GM19240 (cell line): ENCODE results near the gene SLC25A43.

Experiments used
- DNase-seq: peaks from one replicate; pipeline ENCODE4 v3.0.0; 2011; ENCODE audit warnings: low spot score; ENCODE audit not compliant: insufficient read length

SLC25A43 gene

DNA sequence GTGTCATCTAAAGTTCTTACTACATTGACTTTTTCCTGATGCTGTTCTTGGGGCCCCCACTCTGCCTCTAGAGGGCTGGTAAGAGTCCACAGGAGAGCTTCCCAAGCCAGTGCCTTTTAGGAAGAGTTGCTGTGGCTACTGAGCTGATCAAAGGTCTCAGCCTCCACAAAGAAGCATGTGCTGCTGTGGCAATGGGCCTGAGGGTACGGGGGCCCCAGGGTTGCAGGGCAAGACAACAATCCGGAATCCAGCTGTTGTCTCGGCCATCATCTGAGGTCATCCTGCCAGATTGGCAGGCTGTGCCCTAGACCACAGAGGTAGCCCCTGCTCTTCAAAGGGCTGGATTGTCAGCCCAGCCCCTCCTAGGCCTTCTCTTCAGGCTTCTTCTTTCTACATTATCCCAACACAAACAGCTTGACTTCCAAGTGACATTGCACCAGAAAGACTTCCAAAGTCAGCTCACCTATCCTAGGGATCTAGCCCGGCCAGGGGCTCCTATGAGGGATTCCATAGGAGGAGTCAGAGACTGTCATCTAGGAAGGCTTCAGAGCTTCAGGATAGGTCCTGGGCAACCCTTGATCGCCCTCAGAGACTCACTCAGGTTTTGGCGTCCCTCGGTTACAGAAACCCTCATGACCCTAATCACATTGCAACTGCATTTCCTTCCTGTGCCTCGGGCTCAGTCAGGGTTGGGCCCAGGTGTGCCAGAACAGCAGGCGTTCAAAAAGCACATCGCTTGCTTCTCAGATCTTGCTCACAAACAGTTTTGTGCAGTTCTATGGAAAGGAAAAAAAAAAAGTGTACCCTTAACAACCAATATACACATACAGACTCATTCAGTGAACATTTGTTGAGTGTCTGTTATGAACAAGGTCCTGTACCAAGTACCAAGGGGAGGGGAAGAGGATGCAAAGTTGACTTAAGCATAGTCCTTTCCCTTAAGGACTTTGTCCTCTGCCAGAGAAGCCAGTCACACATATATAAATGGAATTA is 96.9 kb downstream of the SLC25A43 start:
- no peak for DNase-seq

DNA sequence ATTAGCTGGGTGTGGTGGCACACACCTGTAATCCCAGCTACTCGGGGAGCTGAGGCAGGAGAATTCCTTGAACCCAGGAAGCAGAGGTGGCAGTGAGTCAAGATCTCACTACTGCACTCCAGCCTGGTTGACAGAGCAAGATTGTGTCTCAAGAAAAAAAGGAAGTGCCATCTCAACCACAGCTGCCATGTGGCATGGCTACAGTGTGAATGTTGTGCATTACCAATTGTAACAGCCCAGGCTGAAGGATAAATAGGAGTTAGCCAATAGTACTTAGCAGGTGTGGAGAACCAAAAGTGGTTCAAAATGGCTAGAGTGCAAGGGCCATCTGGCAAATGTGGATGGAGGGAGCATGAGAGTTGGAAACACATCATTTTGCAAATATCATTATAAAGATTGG is 98.0 kb downstream of the SLC25A43 start:
- no peak for DNase-seq

DNA sequence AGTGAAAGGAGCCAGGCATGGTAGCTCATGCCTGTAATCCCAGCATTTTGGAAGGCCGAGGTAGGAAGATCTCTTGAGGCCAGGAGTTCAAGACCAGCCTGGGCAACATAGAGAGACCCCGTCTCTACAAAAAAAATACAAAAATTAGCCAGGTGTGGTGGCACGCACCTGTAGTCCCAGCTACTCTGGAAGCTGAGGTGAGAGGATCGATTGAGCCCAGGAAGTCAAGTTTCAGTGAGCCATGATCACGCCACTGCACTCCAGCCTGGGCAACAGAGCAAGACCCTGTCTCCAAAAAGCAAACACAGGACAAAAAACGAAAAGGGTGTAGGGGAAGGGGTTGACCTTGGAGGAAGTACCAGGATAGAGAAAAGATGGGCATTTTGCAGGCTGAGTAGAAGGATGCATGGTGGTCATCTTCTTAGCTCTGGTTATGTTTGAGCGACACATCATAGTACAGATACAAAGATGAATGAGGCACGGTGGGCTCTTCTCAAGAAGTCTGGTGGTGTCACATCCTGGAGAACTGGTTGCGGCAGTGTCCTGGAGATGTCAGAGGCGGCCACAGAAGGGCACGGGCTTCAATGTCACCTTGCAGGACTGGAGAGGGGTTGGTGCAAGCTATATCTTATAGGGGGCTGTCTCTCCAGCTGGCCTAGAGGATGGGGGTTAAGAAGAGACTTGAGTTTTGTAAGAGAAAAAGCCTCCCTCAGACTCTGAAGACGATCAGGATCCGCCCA is 101.1 kb downstream of the SLC25A43 start:
- no peak for DNase-seq

DNA sequence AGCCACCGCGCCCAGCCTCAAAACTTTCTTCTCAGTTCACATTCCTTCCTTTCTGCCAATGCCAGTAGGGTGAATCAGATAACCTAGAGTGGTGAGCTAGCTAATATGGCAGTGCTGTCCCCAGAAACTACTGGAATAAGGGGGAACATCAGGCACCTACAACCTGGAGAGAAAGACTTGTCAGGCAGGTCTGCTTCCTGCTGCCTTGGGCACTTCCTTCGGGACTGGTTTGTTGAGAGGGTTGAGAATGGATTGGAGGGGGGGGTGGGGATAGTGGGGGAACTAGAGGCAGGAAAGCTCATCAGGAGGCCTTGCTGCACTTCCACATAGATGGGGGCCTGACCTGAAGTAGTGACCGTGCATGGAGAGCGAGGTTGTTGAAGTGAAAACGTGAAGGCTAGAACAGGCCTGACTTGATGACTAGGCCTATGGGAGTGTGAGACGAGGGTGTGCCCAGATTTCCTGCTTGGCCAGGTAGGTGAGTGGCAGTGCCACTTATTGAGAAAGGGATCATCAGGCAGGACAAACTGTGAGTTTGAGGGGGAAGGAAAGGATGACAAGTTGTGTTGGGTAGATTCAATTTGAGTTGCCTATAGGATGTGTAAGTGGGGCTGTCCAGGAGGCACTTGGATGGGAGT is 102.5 kb downstream of the SLC25A43 start:
- no peak for DNase-seq

DNA sequence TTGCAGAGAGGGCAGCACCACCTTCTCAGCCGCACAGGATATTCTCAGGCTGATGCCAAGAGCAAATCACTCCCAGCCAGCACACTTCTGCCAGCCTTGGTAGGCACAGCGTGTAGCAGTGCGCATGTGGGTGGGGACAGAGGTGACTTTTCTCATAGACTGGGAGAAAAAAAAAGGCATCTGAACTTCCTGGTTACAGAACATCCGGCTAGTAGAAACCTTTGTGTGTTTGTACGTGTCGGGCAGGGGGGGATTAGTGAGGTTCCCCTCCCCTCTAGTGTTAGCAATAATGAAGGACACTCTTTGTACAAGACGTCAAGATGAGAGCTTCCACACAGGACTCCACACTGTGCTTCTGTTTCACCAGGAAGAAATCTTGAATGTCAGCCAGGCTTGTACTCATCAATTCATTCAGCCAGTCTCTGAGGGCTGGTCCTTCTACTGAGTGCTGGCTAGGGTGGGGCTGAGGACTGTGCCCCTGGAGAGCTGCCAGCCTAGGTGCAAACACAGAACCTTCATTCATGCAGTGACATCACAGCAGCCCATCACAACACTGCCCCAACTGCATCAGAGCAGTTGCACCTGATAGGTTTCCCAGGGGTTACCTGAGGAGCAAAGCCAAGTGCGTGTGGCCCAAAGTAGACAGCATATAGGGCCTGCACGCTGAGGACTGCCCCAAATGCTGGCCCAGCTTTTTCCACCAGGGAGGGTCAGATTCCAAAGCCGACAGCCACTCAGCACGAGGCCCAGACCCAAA is 103.8 kb downstream of the SLC25A43 start:
- no peak for DNase-seq

DNA sequence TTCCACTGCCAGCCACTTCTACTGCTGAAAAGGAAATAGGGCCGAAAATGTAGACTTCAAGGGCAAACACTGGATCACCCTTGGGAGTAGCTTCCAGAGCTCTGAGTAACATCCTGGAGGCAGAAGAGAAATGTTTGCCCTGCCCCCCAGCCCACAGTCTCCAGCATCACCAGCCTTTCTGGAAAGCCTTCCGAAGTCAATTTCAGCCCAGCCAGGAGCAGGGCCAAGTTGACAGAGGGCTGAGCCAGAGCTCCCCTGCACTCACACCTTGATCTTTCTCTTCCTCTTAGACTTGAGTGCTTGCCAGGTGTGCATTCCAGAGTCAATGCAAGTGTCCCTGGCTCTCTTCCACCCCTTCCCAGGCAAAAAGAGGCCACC is 104.3 kb downstream of the SLC25A43 start:
- no peak for DNase-seq
